Measurements from ENCODE around the gene PRDM1.
A peak's percentile ranks its signal among the peaks of the same experiment; 100 is the strongest.

Gene PRDM1

GRCh38 chr6:106070636-106071035 is 15.5 kb upstream of the PRDM1 start:
- Histone ChIP-seq H3K79me2 (ENCODE audit: insufficient read depth, low read length) (no peaks in the 10 kb centered on the region), H3K4me3 (ENCODE audit: low read length, poor library complexity, severe bottlenecking) (no peak overlapping the region), H3K4me1 (ENCODE audit: insufficient read depth, low read length, poor library complexity, severe bottlenecking) (no peaks in the 10 kb centered on the region), H3K9me2 (replicated peaks; ENCODE audit: low read depth, low read length) (no peaks in the 10 kb centered on the region), H3F3A (ENCODE audit: low read depth) (no peaks in the 10 kb centered on the region), H2AFZ (ENCODE audit: low read length) (no peak overlapping the region), H4K20me1 (ENCODE audit: insufficient read depth, low read length, poor library complexity, severe bottlenecking) (no peaks in the 10 kb centered on the region), H3K36me3 (ENCODE audit: insufficient read depth, low read length) (no peaks in the 10 kb centered on the region), H3K9me3 (ENCODE audit: insufficient read depth, low read depth, low read length) (no peaks in the 10 kb centered on the region), H3K27me3 (ENCODE audit: insufficient read depth, low read length, poor library complexity, severe bottlenecking) (no peaks in the 10 kb centered on the region), H3K9ac (ENCODE audit: low read depth, low read length, poor library complexity, severe bottlenecking) (no peak overlapping the region), H3K4me2 (ENCODE audit: low read depth, low read length, poor library complexity, severe bottlenecking) (no peak overlapping the region)
- TF ChIP-seq EZH2phosphoT487 (IDR thresholded peaks at IDR 0.05; ENCODE audit: borderline replicate concordance) (no peak), CTCF (conservative IDR thresholded peaks at IDR 0.05; ENCODE audit: low read length) (no peak)

GRCh38 chr6:106072501-106073090 is 13.5 kb upstream of the PRDM1 start:
- no peak overlapping the region for H3K4me2 ChIP-seq (ENCODE audit: low read depth, low read length, poor library complexity, severe bottlenecking)
- H3K9ac ChIP-seq (ENCODE audit: low read depth, low read length, poor library complexity, severe bottlenecking): no peak overlapping the region
- H3K4me3 ChIP-seq (ENCODE audit: low read length, poor library complexity, severe bottlenecking): no peak overlapping the region
- H3K36me3 ChIP-seq (ENCODE audit: insufficient read depth, low read length): no peaks in the 10 kb centered on the region
- H3F3A ChIP-seq (ENCODE audit: low read depth): no peaks in the 10 kb centered on the region
- H3K27me3 ChIP-seq (ENCODE audit: insufficient read depth, low read length, poor library complexity, severe bottlenecking): no peaks in the 10 kb centered on the region
- TF ChIP-seq EZH2phosphoT487 (IDR thresholded peaks at IDR 0.05; ENCODE audit: borderline replicate concordance) (no peak), CTCF (conservative IDR thresholded peaks at IDR 0.05; ENCODE audit: low read length) (peak; percentile 43)
- no peaks in the 10 kb centered on the region for H3K79me2 ChIP-seq (ENCODE audit: insufficient read depth, low read length)
- H3K9me2 ChIP-seq (replicated peaks; ENCODE audit: low read depth, low read length): no peaks in the 10 kb centered on the region
- no peaks in the 10 kb centered on the region for H4K20me1 ChIP-seq (ENCODE audit: insufficient read depth, low read length, poor library complexity, severe bottlenecking)
- no peaks in the 10 kb centered on the region for H3K4me1 ChIP-seq (ENCODE audit: insufficient read depth, low read length, poor library complexity, severe bottlenecking)
- H3K9me3 ChIP-seq (ENCODE audit: insufficient read depth, low read depth, low read length): no peaks in the 10 kb centered on the region
- no peak overlapping the region for H2AFZ ChIP-seq (ENCODE audit: low read length)

GRCh38 chr6:106074146-106074545 is 12.0 kb upstream of the PRDM1 start:
- Histone ChIP-seq H3K27me3 (ENCODE audit: insufficient read depth, low read length, poor library complexity, severe bottlenecking) (no peaks in the 10 kb centered on the region), H3K36me3 (ENCODE audit: insufficient read depth, low read length) (no peaks in the 10 kb centered on the region), H3K4me1 (ENCODE audit: insufficient read depth, low read length, poor library complexity, severe bottlenecking) (no peaks in the 10 kb centered on the region), H3K79me2 (ENCODE audit: insufficient read depth, low read length) (no peaks in the 10 kb centered on the region), H4K20me1 (ENCODE audit: insufficient read depth, low read length, poor library complexity, severe bottlenecking) (no peaks in the 10 kb centered on the region), H3K9me3 (ENCODE audit: insufficient read depth, low read depth, low read length) (no peaks in the 10 kb centered on the region), H3K9me2 (replicated peaks; ENCODE audit: low read depth, low read length) (no peaks in the 10 kb centered on the region), H3K4me2 (ENCODE audit: low read depth, low read length, poor library complexity, severe bottlenecking) (no peak overlapping the region), H3K4me3 (ENCODE audit: low read length, poor library complexity, severe bottlenecking) (no peak overlapping the region), H3K9ac (ENCODE audit: low read depth, low read length, poor library complexity, severe bottlenecking) (no peak overlapping the region), H3F3A (ENCODE audit: low read depth) (no peaks in the 10 kb centered on the region), H2AFZ (ENCODE audit: low read length) (no peak overlapping the region)
- no peak for TF ChIP-seq CTCF (conservative IDR thresholded peaks at IDR 0.05; ENCODE audit: low read length)
- no peak for TF ChIP-seq EZH2phosphoT487 (IDR thresholded peaks at IDR 0.05; ENCODE audit: borderline replicate concordance)

Measured in Loucy (cell line).